ENCODE results near the gene PPM1H. TPM values are rescaled to one million over a fixed set of nuclear protein-coding genes. Genes with fewer than 3 reads are reported as not detected.
"Not testable (repeated sequence)": the region's sequence is repeated elsewhere in the genome, so short reads cannot be mapped to it uniquely, and the experiment has no call there.

PPM1H gene
- total and polyA plus RNA-seq, 4 donors = 2.3 to 7.2 (median 4.1) TPM

DNA sequence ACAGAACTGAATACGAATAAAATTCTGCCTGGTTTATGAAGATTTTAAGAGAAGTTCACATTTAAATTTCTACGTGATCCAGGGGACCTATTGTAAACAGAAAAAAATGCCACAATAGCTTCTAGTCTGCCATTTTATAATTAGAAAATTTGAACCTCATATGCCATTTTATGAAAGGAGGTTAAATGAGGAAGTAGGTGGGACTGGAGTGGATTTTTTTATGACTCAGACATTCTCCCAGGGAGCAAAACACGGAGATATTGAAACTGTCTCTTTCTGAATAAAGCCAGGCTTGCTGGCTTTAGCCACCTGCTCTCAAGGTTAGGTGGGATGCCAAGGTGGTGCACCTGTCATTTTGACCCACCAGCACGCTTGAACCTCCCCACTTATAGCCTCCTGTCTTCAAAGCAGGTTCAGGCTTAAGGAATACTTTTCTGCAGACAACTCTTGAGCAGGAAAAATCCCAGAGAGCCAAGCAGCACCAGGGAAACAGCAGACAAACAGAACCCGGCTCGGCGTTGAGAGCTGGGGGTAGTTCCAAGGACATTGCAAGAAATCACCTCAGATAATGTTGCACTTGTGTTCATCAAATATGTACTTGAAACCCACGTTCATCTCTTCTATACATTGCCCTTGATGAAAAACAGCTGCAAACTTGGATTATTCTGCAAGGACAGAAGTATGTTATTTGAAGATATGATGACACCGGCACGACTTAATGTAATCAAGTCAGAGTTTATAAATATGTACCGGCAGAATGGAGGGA lies 203.7 kb downstream of the PPM1H start (continued):
- TF ChIP-seq, protein P1, sequence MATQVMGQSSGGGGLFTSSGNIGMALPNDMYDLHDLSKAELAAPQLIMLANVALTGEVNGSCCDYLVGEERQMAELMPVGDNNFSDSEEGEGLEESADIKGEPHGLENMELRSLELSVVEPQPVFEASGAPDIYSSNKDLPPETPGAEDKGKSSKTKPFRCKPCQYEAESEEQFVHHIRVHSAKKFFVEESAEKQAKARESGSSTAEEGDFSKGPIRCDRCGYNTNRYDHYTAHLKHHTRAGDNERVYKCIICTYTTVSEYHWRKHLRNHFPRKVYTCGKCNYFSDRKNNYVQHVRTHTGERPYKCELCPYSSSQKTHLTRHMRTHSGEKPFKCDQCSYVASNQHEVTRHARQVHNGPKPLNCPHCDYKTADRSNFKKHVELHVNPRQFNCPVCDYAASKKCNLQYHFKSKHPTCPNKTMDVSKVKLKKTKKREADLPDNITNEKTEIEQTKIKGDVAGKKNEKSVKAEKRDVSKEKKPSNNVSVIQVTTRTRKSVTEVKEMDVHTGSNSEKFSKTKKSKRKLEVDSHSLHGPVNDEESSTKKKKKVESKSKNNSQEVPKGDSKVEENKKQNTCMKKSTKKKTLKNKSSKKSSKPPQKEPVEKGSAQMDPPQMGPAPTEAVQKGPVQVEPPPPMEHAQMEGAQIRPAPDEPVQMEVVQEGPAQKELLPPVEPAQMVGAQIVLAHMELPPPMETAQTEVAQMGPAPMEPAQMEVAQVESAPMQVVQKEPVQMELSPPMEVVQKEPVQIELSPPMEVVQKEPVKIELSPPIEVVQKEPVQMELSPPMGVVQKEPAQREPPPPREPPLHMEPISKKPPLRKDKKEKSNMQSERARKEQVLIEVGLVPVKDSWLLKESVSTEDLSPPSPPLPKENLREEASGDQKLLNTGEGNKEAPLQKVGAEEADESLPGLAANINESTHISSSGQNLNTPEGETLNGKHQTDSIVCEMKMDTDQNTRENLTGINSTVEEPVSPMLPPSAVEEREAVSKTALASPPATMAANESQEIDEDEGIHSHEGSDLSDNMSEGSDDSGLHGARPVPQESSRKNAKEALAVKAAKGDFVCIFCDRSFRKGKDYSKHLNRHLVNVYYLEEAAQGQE (IDR thresholded peaks at IDR 0.05) = no peak

- H3K27ac ChIP-seq (ENCODE audit: low read depth in 1 of 2, low read length in 2 of 2) = no peak overlapping the region
- H3K9me3 ChIP-seq (ENCODE audit: control insufficient read depth in 4 of 4, low read length in 3 of 4) = no peaks in the 10 kb centered on the region
- 94% methylated on average over 2 of the region's 2 CpGs for WGBS
- no peak overlapping the region for H3K4me3 ChIP-seq (ENCODE audit: low read depth in 1 of 3, low read length in 3 of 3)
- H3K9ac ChIP-seq (ENCODE audit: low read depth in 1 of 2, low read length in 2 of 2) = no peak overlapping the region
- H3K27me3 ChIP-seq (ENCODE audit: control insufficient read depth in 4 of 4, insufficient read depth in 4 of 4, low read length in 3 of 4) = no peaks in the 10 kb centered on the region
- DNase-seq (ENCODE audit: low spot score) = no peak
- H3K36me3 ChIP-seq (ENCODE audit: control insufficient read depth in 4 of 4, insufficient read depth in 3 of 4, low read depth in 1 of 4, low read length in 3 of 4) = no peaks in the 10 kb centered on the region
- peaks cover 0 to 3% (median 0%) of the 10 kb centered on the region in 4 donors for H3K4me1 ChIP-seq (ENCODE audit: control insufficient read depth in 4 of 4, insufficient read depth in 4 of 4, low read length in 3 of 4)
- TF ChIP-seq FOXA1 (IDR thresholded peaks at IDR 0.05) (no peak), CTCF (IDR thresholded peaks at IDR 0.05; ENCODE audit: low read depth, low read length, missing input control) (no peak), TAF1 (conservative IDR thresholded peaks at IDR 0.05) (no peak), HNF4G (IDR thresholded peaks at IDR 0.05) (no peak), FOXA2 (IDR thresholded peaks at IDR 0.05) (no peak)
These were observed 204.3 kb downstream of the PPM1H start for GRCh38 chr12:62730649-62731048.

- DNase-seq (ENCODE audit: low spot score); H3K4me1 ChIP-seq (ENCODE audit: control insufficient read depth in 4 of 4, insufficient read depth in 4 of 4, low read length in 3 of 4); H3K27me3 ChIP-seq (ENCODE audit: control insufficient read depth in 4 of 4, insufficient read depth in 4 of 4, low read length in 3 of 4); H3K27ac ChIP-seq (ENCODE audit: low read depth in 1 of 2, low read length in 2 of 2); H3K9me3 ChIP-seq (ENCODE audit: control insufficient read depth in 4 of 4, low read length in 3 of 4); H3K9ac ChIP-seq (ENCODE audit: low read depth in 1 of 2, low read length in 2 of 2); H3K36me3 ChIP-seq (ENCODE audit: control insufficient read depth in 4 of 4, insufficient read depth in 3 of 4, low read depth in 1 of 4, low read length in 3 of 4); H3K4me3 ChIP-seq (ENCODE audit: low read depth in 1 of 3, low read length in 3 of 3): not testable (repeated sequence)
- WGBS = 92% methylated on average over 13 of the region's 13 CpGs
These were observed 205.1 kb downstream of the PPM1H start for GRCh38 chr12:62729579-62730544.

GRCh38 chr12:62728741-62729140 lies 206.2 kb downstream of the PPM1H start:
- Histone ChIP-seq H3K36me3 (ENCODE audit: control insufficient read depth in 4 of 4, insufficient read depth in 3 of 4, low read depth in 1 of 4, low read length in 3 of 4) (no peaks in the 10 kb centered on the region), H3K9me3 (ENCODE audit: control insufficient read depth in 4 of 4, low read length in 3 of 4) (no peaks in the 10 kb centered on the region), H3K9ac (ENCODE audit: low read depth in 1 of 2, low read length in 2 of 2) (no peak overlapping the region), H3K27me3 (ENCODE audit: control insufficient read depth in 4 of 4, insufficient read depth in 4 of 4, low read length in 3 of 4) (no peaks in the 10 kb centered on the region), H3K4me3 (ENCODE audit: low read depth in 1 of 3, low read length in 3 of 3) (no peak overlapping the region), H3K4me1 (ENCODE audit: control insufficient read depth in 4 of 4, insufficient read depth in 4 of 4, low read length in 3 of 4) (peaks cover 0 to 3% (median 0%) of the 10 kb centered on the region in 4 donors), H3K27ac (ENCODE audit: low read depth in 1 of 2, low read length in 2 of 2) (no peak overlapping the region)
- DNase-seq (ENCODE audit: low spot score) = no peak
- WGBS = 90% methylated on average over 2 of the region's 2 CpGs
- TF ChIP-seq SP1 (IDR thresholded peaks at IDR 0.05) (no peak), JUND (IDR thresholded peaks at IDR 0.05) (no peak), TAF1 (conservative IDR thresholded peaks at IDR 0.05) (no peak), HNF4A (conservative IDR thresholded peaks at IDR 0.05) (no peak), FOXA2 (IDR thresholded peaks at IDR 0.05) (no peak), MAX (IDR thresholded peaks at IDR 0.05) (no peak), HNF4G (IDR thresholded peaks at IDR 0.05) (no peak), ZBTB33 (IDR thresholded peaks at IDR 0.05) (no peak), ATF3 (IDR thresholded peaks at IDR 0.05) (no peak)

Data from liver (tissue), 9 donors.